H1 (cell line): ENCODE data around the gene MPHOSPH8. TPM values are rescaled to one million over a fixed set of nuclear protein-coding genes. Genes with fewer than 3 reads are reported as not detected.

Experiments
- CTCF ChIA-PET: fragments of 300-600 bp; sonication (Branson Sonifier 250); formaldehyde crosslinking; loops from one replicate; lab custom pipeline; 2021; ENCODE audit not compliant: partially characterized antibody; lab: Charles Lee
- POLR2A ChIA-PET: fragments of 300-600 bp; sonication (Branson Sonifier 250); formaldehyde crosslinking; loops from one replicate; lab custom pipeline; 2021; ENCODE audit warnings: inconsistent platforms; ENCODE audit not compliant: partially characterized antibody; lab: Charles Lee
- DNase-seq, 2 experiments: peaks; one replicate each; pipeline versions ENCODE4 v3.0.0 to v3.0.0-alpha.2; 2010 to 2022; ENCODE audit warnings: low spot score in 2 of 2, low read depth in 1 of 2, mixed read lengths in 1 of 2
- FAIRE-seq: peaks from 2 replicates; lab custom pipeline; 2011; peaks lifted over from hg19 to GRCh38; lab: Jason Lieb, UNC
- H2AFZ ChIP-seq: 2 replicates; pipeline ENCODE4 v1.8.1; 2012; ENCODE audit warnings: low read length, inconsistent platforms
- H2AK5ac ChIP-seq: 2 replicates; pipeline ENCODE4 v1.6.1; 2013; ENCODE audit warnings: low read depth, low read length
- H2BK120ac ChIP-seq: replicated peaks from 2 replicates; pipeline ENCODE3; 2013; ENCODE audit warnings: low read depth, low read length, inconsistent platforms
- H2BK12ac ChIP-seq: 2 replicates; pipeline ENCODE4 v1.6.1; 2013; ENCODE audit warnings: low read depth, low read length
- H2BK15ac ChIP-seq: 2 replicates; pipeline ENCODE4 v1.6.1; 2013; ENCODE audit warnings: low read length
- H2BK20ac ChIP-seq: 2 replicates; pipeline ENCODE4 v1.6.1; 2013; ENCODE audit warnings: low read length
- H2BK5ac ChIP-seq: 2 replicates; pipeline ENCODE4 v1.6.1; 2013; ENCODE audit warnings: low read depth, low read length
- H3K14ac ChIP-seq: 2 replicates; pipeline ENCODE4 v1.6.1; 2013; ENCODE audit warnings: inconsistent platforms; ENCODE audit not compliant: insufficient read length
- H3K18ac ChIP-seq: 2 replicates; pipeline ENCODE4 v1.6.1; 2013; ENCODE audit warnings: low read length; ENCODE audit errors: extremely low read depth
- H3K23ac ChIP-seq: 2 replicates; pipeline ENCODE4 v1.6.1; 2013; ENCODE audit warnings: inconsistent platforms; ENCODE audit not compliant: insufficient read length
- H3K23me2 ChIP-seq: 2 replicates; pipeline ENCODE4 v1.6.1; 2013; ENCODE audit warnings: low read depth, low read length
- H3K27ac ChIP-seq: 2 replicates; pipeline ENCODE4 v1.6.1; 2011; ENCODE audit warnings: low read depth, low read length, inconsistent platforms
- H3K27me3 ChIP-seq, 4 experiments: replicated peaks in 1 of 4; 1 replicate in 1 of 4; 2 replicates in 3 of 4; pipeline versions ENCODE4 v1.6.1 to v1.8.1; 2011 to 2013; ENCODE audit warnings: low read length in 3 of 4, mild to moderate bottlenecking in 3 of 4, inconsistent platforms in 2 of 4, mixed read lengths in 2 of 4, moderate library complexity in 1 of 4; ENCODE audit not compliant: control insufficient read depth in 3 of 4, insufficient read depth in 3 of 4; ENCODE audit errors: extremely low read depth in 1 of 4
- H3K36me3 ChIP-seq, 4 experiments: 2 replicates each; pipeline versions ENCODE4 v1.6.1 to v1.8.1; 2011 to 2013; ENCODE audit warnings: mild to moderate bottlenecking in 4 of 4, low read length in 3 of 4, moderate library complexity in 2 of 4, control low read depth in 1 of 4, inconsistent platforms in 1 of 4; ENCODE audit not compliant: insufficient read depth in 4 of 4, control insufficient read depth in 2 of 4
- H3K4ac ChIP-seq: replicated peaks from 2 replicates; pipeline ENCODE3; 2013; ENCODE audit warnings: low read length, low read depth, mixed read lengths, inconsistent platforms; ENCODE audit not compliant: insufficient read length
- H3K4me1 ChIP-seq, 4 experiments: replicated peaks in 1 of 4; 1 replicate in 1 of 4; 2 replicates in 3 of 4; pipeline versions ENCODE4 v1.6.1 to v1.8.1; 2011 to 2013; ENCODE audit warnings: low read length in 3 of 4, inconsistent platforms in 2 of 4, mixed read lengths in 1 of 4; ENCODE audit not compliant: insufficient read depth in 4 of 4, control insufficient read depth in 3 of 4
- H3K4me2 ChIP-seq, 2 experiments: 2 replicates each; pipeline versions ENCODE4 v1.6.1 to v1.8.1; 2011 to 2013; ENCODE audit warnings: low read depth in 2 of 2, low read length in 2 of 2, control low read depth in 1 of 2, inconsistent platforms in 1 of 2, mild to moderate bottlenecking in 1 of 2; ENCODE audit not compliant: insufficient read depth in 1 of 2
- H3K4me3 ChIP-seq, 4 experiments: fragments of 200-600, 300-600 bp in 1 of 4; sonication (generic), shearing (Covaris generic), sonication (Bioruptor Twin) in 1 of 4; 2 replicates each; pipeline versions ENCODE4 v1.5.1 to v1.8.1; 2011 to 2016; ENCODE audit warnings: low read length in 4 of 4, low read depth in 3 of 4, control low read depth in 2 of 4, inconsistent platforms in 2 of 4, mild to moderate bottlenecking in 2 of 4, mixed read lengths in 1 of 4, moderate library complexity in 1 of 4; ENCODE audit not compliant: insufficient read depth in 2 of 4; ENCODE audit errors: extremely low read depth in 1 of 4
- H3K56ac ChIP-seq: replicated peaks from 2 replicates; pipeline ENCODE3; 2013; ENCODE audit warnings: low read depth, mild to moderate bottlenecking, mixed read lengths, low read length, inconsistent platforms; ENCODE audit not compliant: insufficient read length
- H3K79me1 ChIP-seq: 2 replicates; pipeline ENCODE4 v1.6.1; 2013; ENCODE audit warnings: low read depth, low read length, control low read depth
- H3K79me2 ChIP-seq, 2 experiments: 2 replicates each; pipeline versions ENCODE4 v1.6.1 to v1.8.1; 2012 to 2013; ENCODE audit warnings: low read length in 2 of 2, mild to moderate bottlenecking in 2 of 2, inconsistent platforms in 1 of 2; ENCODE audit not compliant: insufficient read depth in 2 of 2, control insufficient read depth in 1 of 2
- H3K9ac ChIP-seq, 4 experiments: replicated peaks in 1 of 4; 1 replicate in 1 of 4; 2 replicates in 3 of 4; pipeline versions ENCODE4 v1.6.1 to v1.8.1; 2011 to 2013; ENCODE audit warnings: low read depth in 3 of 4, low read length in 3 of 4, control low read depth in 2 of 4, mild to moderate bottlenecking in 2 of 4, moderate library complexity in 2 of 4, inconsistent platforms in 1 of 4; ENCODE audit errors: extremely low read depth in 1 of 4
- H3K9me3 ChIP-seq, 2 experiments: 2 replicates each; pipeline versions ENCODE4 v1.6.1 to v1.8.1; 2012 to 2013; ENCODE audit warnings: mild to moderate bottlenecking in 2 of 2, moderate library complexity in 2 of 2, control low read depth in 1 of 2, inconsistent platforms in 1 of 2, low read depth in 1 of 2, low read length in 1 of 2, mixed read lengths in 1 of 2; ENCODE audit not compliant: insufficient read depth in 2 of 2
- H4K20me1 ChIP-seq, 2 experiments: replicated peaks in 1 of 2; 2 replicates each; pipeline versions ENCODE3 to v1.8.1; 2011 to 2013; ENCODE audit warnings: inconsistent platforms in 2 of 2, low read length in 2 of 2, mild to moderate bottlenecking in 1 of 2; ENCODE audit not compliant: insufficient read depth in 2 of 2, control insufficient read depth in 1 of 2
- H4K5ac ChIP-seq: 2 replicates; pipeline ENCODE4 v1.6.1; 2013; ENCODE audit warnings: low read length, low read depth, mixed read lengths, inconsistent platforms; ENCODE audit not compliant: insufficient read length
- H4K8ac ChIP-seq: 2 replicates; pipeline ENCODE4 v1.8.0; 2013; ENCODE audit warnings: mild to moderate bottlenecking, moderate library complexity, low read length, inconsistent platforms; ENCODE audit not compliant: insufficient read depth; ENCODE audit errors: extremely low read depth
- H4K91ac ChIP-seq: replicated peaks from 2 replicates; pipeline ENCODE3; 2013; ENCODE audit warnings: low read length, mixed read lengths, inconsistent platforms; ENCODE audit not compliant: insufficient read length
- ATF3 ChIP-seq: IDR thresholded peaks from 2 replicates; pipeline ENCODE4 v1.6.1; 2011; ENCODE audit warnings: low read depth, mild to moderate bottlenecking, low read length; ENCODE audit not compliant: insufficient read depth
- CREB1 ChIP-seq: IDR thresholded peaks from 2 replicates; pipeline ENCODE4 v1.6.1; 2012; ENCODE audit warnings: inconsistent platforms
- HDAC6 ChIP-seq: IDR thresholded peaks from one replicate; pipeline ENCODE4 v1.7.1; 2012; ENCODE audit warnings: low read depth, mild to moderate bottlenecking, inconsistent platforms, low read length, moderate library complexity
- JUN ChIP-seq: IDR thresholded peaks from 2 replicates; pipeline ENCODE4 v1.6.1; 2011; ENCODE audit warnings: low read depth, mild to moderate bottlenecking, improper control_type of control experiment, low read length
- KDM4A ChIP-seq: IDR thresholded peaks from one replicate; pipeline ENCODE4 v1.7.1; 2012; ENCODE audit warnings: low read depth, mild to moderate bottlenecking, moderate library complexity, low read length, inconsistent platforms; ENCODE audit not compliant: severe bottlenecking
- RAD21 ChIP-seq, 2 experiments: IDR thresholded peaks in 1 of 2; conservative IDR thresholded peaks in 1 of 2; 2 replicates each; pipeline ENCODE4 v1.6.1; 2011; ENCODE audit warnings: low read depth in 2 of 2, low read length in 2 of 2, improper control_type of control experiment in 1 of 2, inconsistent platforms in 1 of 2, mild to moderate bottlenecking in 1 of 2, moderate library complexity in 1 of 2
- RFX5 ChIP-seq: IDR thresholded peaks from 2 replicates; pipeline ENCODE4 v1.6.1; 2011; ENCODE audit warnings: low read depth, low read length, improper control_type of control experiment, borderline replicate concordance
- RXRA ChIP-seq: IDR thresholded peaks from 2 replicates; pipeline ENCODE4 v1.6.1; 2011; ENCODE audit warnings: low read depth, mild to moderate bottlenecking, low read length, moderate library complexity; ENCODE audit not compliant: insufficient read depth
- SIN3A ChIP-seq, 2 experiments: IDR thresholded peaks in 1 of 2; conservative IDR thresholded peaks in 1 of 2; 2 replicates each; pipeline ENCODE4 v1.6.1; 2011 to 2012; ENCODE audit warnings: low read length in 2 of 2, improper control_type of control experiment in 1 of 2, low read depth in 1 of 2, mild to moderate bottlenecking in 1 of 2
- SRF ChIP-seq: IDR thresholded peaks from 2 replicates; pipeline ENCODE4 v1.6.1; 2011; ENCODE audit warnings: mild to moderate bottlenecking, low read depth, low read length, moderate library complexity
- TBP ChIP-seq: IDR thresholded peaks from 2 replicates; pipeline ENCODE4 v1.6.1; 2011; ENCODE audit warnings: low read depth, low read length, improper control_type of control experiment
- TEAD4 ChIP-seq: IDR thresholded peaks from 2 replicates; pipeline ENCODE4 v1.6.1; 2012; ENCODE audit warnings: low read depth, low read length, inconsistent platforms, mixed read lengths
- WGBS, 2 experiments: shearing (Covaris generic) in 1 of 2; methylation state at CpG; one replicate each; pipeline versions ENCODE4 v1.1.6 to v1.1.7; 2013 to 2015; ENCODE audit warnings: low lambda C conversion rate in 2 of 2, mixed read lengths in 2 of 2, inconsistent platforms in 1 of 2, low coverage in 1 of 2, missing lambda C conversion rate in 1 of 2; ENCODE audit not compliant: insufficient replicate concordance in 2 of 2, insufficient coverage in 1 of 2, insufficient read length in 1 of 2; ENCODE audit errors: extremely low coverage in 1 of 2, missing lambda C conversion rate in 1 of 2; 5-methylcytosine and 5-hydroxymethylcytosine counted together
- polyA plus RNA-seq, 7 experiments: library from polyadenylated mRNA; depleted of rRNA in 3 of 7; stranded (reverse) in 5 of 7; unstranded in 2 of 7; fragments of >200 nt in 5 of 7; fragments of 200-250 nt in 2 of 7; gene quantifications; 1 replicate in 5 of 7; 2 replicates in 1 of 7; 4 replicates in 1 of 7; pipeline versions ENCODE4 v1.2.1 to v1.2.3, GENCODE V29; 2011 to 2013; ENCODE audit warnings: missing spikeins in 2 of 7, mixed read lengths in 2 of 7
- total RNA-seq: library from RNA; stranded (reverse); fragmentation: NEBNext Ultra II Directional; extraction: Animal tissue kit (Norgen Biotek cat#: 25700); gene quantifications from 2 replicates; pipeline ENCODE4 v1.2.1, GENCODE V29; 2021

Gene MPHOSPH8
- total and polyA plus RNA-seq, 2 of the 8 experiments (the other 6 are each of a cell fraction or from before 2014, with no cell fraction given) = 8.3 to 20.5 TPM

GRCh38 chr13:19657872-19658591 lies 24.6 kb downstream of the MPHOSPH8 start:
- Histone ChIP-seq H3K18ac (no peak overlapping the region), H4K8ac (no peak overlapping the region), H3K79me2 (no peaks in the 10 kb centered on the region), H2BK5ac (no peak overlapping the region), H2AK5ac (no peak overlapping the region), H3K56ac (no peak overlapping the region), H2AFZ (no peak overlapping the region), H4K20me1 (peaks cover under 1 to 2% of the 10 kb centered on the region in 2 experiments), H3K9ac (no peak overlapping the region; a peak in 1 of 7 replicates), H2BK120ac (no peak overlapping the region), H3K14ac (no peak overlapping the region), H2BK15ac (no peak overlapping the region), H3K23me2 (no peaks in the 10 kb centered on the region), H3K27me3 (no peaks in the 10 kb centered on the region), H2BK12ac (no peak overlapping the region), H3K4ac (no peak overlapping the region), H3K4me3 (no peak overlapping the region), H4K91ac (no peak overlapping the region), H3K36me3 (peaks cover 0 to 5% (median 4%) of the 10 kb centered on the region in 4 experiments; a peak in 4 of 8 replicates), H3K27ac (no peak overlapping the region), H3K9me3 (no peaks in the 10 kb centered on the region), H3K4me1 (no peaks in the 10 kb centered on the region), H3K4me2 (no peak overlapping the region), H2BK20ac (no peak overlapping the region), H4K5ac (no peak overlapping the region), H3K23ac (no peak overlapping the region), H3K79me1 (no peaks in the 10 kb centered on the region; the same call in 1 of the 2 replicates)
- FAIRE-seq (no peak), DNase-seq (no peak)
- WGBS, 2 experiments = 69% methylated on average over 4 of the region's 4 CpGs; no CpG with 5 or more reads in 1 of the 2 experiments
- CTCF ChIA-PET = interaction anchor here (0.7 kb wide), 1 partner anchor 18 kb away, joined by 4 read pairs; no protein-coding TSS in a partner anchor
- POLR2A ChIA-PET = no interaction called here
- TF ChIP-seq TEAD4 = no peak
- no peak for TF ChIP-seq RXRA
- no peak for TF ChIP-seq HDAC6
- no peak for TF ChIP-seq SIN3A (conservative IDR thresholded peaks at IDR 0.05 in 1 of 2, IDR thresholded peaks at IDR 0.05 in 1 of 2; ENCODE audit: low read depth in 1 of 2, low read length in 2 of 2)
- TF ChIP-seq SRF = no peak
- TF ChIP-seq ATF3 = no peak
- no peak for TF ChIP-seq TBP
- no peak for TF ChIP-seq RAD21 (IDR thresholded peaks at IDR 0.05 in 1 of 2, conservative IDR thresholded peaks at IDR 0.05 in 1 of 2; ENCODE audit: low read depth in 2 of 2, low read length in 2 of 2)
- no peak for TF ChIP-seq JUN
- no peak for TF ChIP-seq RFX5
- TF ChIP-seq CREB1 = no peak
- TF ChIP-seq KDM4A = no peak
